SJCRH30 (cell line): ENCODE measurements around the gene ZNF662. TPM values are rescaled to one million over a fixed set of nuclear protein-coding genes. Genes with fewer than 3 reads are reported as not detected.

Experiments
- DNase-seq, 2 experiments: peaks; one replicate each; pipeline ENCODE4 v3.0.0-alpha.2; 2015 to 2020
- H3K27ac ChIP-seq: fragments of 250-450 bp; sonication (Bioruptor Pico); 2 replicates; pipeline ENCODE4 v1.5.1; 2020; ENCODE audit warnings: mild to moderate bottlenecking, moderate library complexity
- H3K27me3 ChIP-seq: fragments of 250-450 bp; sonication (Bioruptor Pico); 2 replicates; pipeline ENCODE4 v1.5.1; 2020; ENCODE audit warnings: mild to moderate bottlenecking, moderate library complexity
- H3K36me3 ChIP-seq: fragments of 250-450 bp; sonication (Bioruptor Pico); 2 replicates; pipeline ENCODE4 v1.5.1; 2020; ENCODE audit warnings: mild to moderate bottlenecking, moderate library complexity
- H3K4me1 ChIP-seq: fragments of 250-450 bp; sonication (Bioruptor Pico); 2 replicates; pipeline ENCODE4 v1.5.1; 2020; ENCODE audit warnings: mild to moderate bottlenecking, moderate library complexity
- H3K4me3 ChIP-seq: fragments of 250-450 bp; sonication (Bioruptor Pico); 2 replicates; pipeline ENCODE4 v1.5.1; 2020; ENCODE audit warnings: mild to moderate bottlenecking, moderate library complexity
- H3K9me3 ChIP-seq: fragments of 250-450 bp; sonication (Bioruptor Pico); replicated peaks from 2 replicates; pipeline ENCODE4 v1.5.1; 2020; ENCODE audit warnings: mild to moderate bottlenecking, moderate library complexity
- total RNA-seq: library from RNA; depleted of rRNA; stranded (reverse); fragments of >200 nt; shearing (Covaris generic); gene quantifications from 2 replicates; pipeline ENCODE4 v1.2.3, GENCODE V29; 2014; rRNA removed

Gene ZNF662
- not detected in 2 replicates for total RNA-seq

DNA sequence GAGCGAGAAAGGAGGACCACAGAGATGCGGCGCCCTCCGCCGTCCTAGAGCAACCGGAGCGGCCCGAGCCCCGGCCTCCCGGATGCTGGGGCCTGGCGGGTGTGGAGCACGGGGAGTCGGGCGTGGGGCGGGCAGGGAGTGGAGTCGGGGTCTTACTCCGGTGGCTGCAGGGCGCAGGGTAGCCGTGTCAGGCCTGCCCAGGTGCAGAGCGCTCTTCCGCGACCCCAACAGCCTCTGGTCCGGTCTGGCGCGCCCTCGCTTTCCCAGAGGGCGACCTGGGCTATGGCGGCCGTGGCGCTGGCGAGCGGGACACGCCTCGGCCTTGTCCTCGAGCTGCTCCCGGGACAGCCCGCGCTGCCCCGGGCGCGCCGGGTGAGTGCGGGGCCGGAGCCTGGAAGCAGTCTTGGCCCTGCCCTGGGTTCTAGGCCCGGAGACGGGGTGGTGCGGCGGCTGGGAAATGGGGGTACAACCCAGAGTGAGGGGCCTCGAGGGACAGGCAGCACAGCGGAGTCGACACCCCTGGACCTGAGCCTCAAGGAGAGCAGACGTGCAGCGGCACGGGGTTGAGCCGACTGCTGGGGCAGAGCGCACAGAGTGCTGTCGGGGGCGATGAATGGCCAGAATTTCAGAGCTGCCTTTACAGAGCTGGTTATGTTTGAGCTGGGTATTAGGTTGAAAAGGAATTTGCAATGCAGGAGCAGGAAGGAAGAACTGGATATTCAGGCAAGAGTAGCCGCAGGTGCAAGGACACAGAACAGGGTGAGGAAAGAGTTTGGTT, at the start of gene ZNF662:
Gene ZNF662 (plus strand): TSS at position 73 of the 778 bp plus-strand sequence. CDS start 1,973 bp downstream, outside the sequence.
- no peaks in the 10 kb centered on the region for H3K4me1 ChIP-seq

GRCh38 chr3:42856544-42856943, 49.4 kb upstream of the ZNF662 start:
- Histone ChIP-seq H3K27ac (no peak overlapping the region), H3K36me3 (no peaks in the 10 kb centered on the region), H3K4me1 (no peaks in the 10 kb centered on the region), H3K27me3 (no peaks in the 10 kb centered on the region), H3K9me3 (no peaks in the 10 kb centered on the region), H3K4me3 (no peak overlapping the region)
- DNase-seq: no peak

More for the DNA sequence above, at the start of gene ZNF662:
- H3K36me3 ChIP-seq: no peaks in the 10 kb centered on the region
- H3K27me3 ChIP-seq: no peaks in the 10 kb centered on the region
- no peak for DNase-seq
- no peak within 1 kb of the TSS for H3K27ac ChIP-seq
- H3K4me3 ChIP-seq: no peak within 1 kb of the TSS
- no peaks in the 10 kb centered on the region for H3K9me3 ChIP-seq

DNA sequence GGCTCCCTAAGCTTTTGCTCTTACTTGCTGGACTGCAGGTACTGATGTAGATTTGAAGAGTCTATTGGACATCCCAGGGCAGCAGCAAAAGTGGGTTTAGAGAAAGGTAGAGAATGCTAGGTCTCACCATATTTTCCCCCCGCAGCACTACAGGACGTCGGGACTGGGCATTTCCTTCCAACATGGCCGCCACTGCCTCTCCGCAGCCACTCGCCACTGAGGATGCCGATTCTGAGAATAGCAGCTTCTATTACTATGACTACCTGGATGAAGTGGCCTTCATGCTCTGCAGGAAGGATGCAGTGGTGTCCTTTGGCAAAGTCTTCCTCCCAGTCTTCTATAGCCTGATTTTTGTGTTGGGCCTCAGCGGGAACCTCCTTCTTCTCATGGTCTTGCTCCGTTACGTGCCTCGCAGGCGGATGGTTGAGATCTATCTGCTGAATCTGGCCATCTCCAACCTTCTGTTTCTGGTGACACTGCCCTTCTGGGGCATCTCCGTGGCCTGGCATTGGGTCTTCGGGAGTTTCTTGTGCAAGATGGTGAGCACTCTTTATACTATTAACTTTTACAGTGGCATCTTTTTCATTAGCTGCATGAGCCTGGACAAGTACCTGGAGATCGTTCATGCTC, 41.5 kb upstream of the ZNF662 start:
- Histone ChIP-seq H3K4me1 (no peaks in the 10 kb centered on the region), H3K27me3 (no peaks in the 10 kb centered on the region), H3K27ac (no peak overlapping the region), H3K4me3 (no peak overlapping the region), H3K36me3 (no peaks in the 10 kb centered on the region), H3K9me3 (no peaks in the 10 kb centered on the region)
- no peak for DNase-seq

DNA sequence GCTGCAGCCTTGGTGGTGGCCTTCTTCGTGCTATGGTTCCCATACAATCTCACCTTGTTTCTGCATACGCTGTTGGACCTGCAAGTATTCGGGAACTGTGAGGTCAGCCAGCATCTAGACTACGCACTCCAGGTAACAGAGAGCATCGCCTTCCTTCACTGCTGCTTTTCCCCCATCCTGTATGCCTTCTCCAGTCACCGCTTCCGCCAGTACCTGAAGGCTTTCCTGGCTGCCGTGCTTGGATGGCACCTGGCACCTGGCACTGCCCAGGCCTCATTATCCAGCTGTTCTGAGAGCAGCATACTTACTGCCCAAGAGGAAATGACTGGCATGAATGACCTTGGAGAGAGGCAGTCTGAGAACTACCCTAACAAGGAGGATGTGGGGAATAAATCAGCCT, 40.7 kb upstream of the ZNF662 start:
- DNase-seq: no peak

GRCh38 chr3:42867138-42867537, 38.8 kb upstream of the ZNF662 start:
- H3K36me3 ChIP-seq: no peaks in the 10 kb centered on the region
- no peak overlapping the region for H3K4me3 ChIP-seq
- H3K27me3 ChIP-seq: no peaks in the 10 kb centered on the region
- no peaks in the 10 kb centered on the region for H3K9me3 ChIP-seq
- no peak overlapping the region for H3K27ac ChIP-seq
- H3K4me1 ChIP-seq: no peaks in the 10 kb centered on the region
- DNase-seq: no peak

More for the DNA sequence above, 40.7 kb upstream of the ZNF662 start:
- Histone ChIP-seq H3K27me3 (no peaks in the 10 kb centered on the region), H3K4me1 (no peaks in the 10 kb centered on the region), H3K27ac (no peak overlapping the region), H3K4me3 (no peak overlapping the region), H3K9me3 (no peaks in the 10 kb centered on the region), H3K36me3 (no peaks in the 10 kb centered on the region)

- Histone ChIP-seq H3K27ac (no peak overlapping the region), H3K4me3 (no peak overlapping the region), H3K36me3 (no peaks in the 10 kb centered on the region), H3K27me3 (no peaks in the 10 kb centered on the region), H3K4me1 (no peaks in the 10 kb centered on the region), H3K9me3 (no peaks in the 10 kb centered on the region)
- no peak for DNase-seq
These were observed 37.1 kb upstream of the ZNF662 start for GRCh38 chr3:42868841-42869240.

DNA sequence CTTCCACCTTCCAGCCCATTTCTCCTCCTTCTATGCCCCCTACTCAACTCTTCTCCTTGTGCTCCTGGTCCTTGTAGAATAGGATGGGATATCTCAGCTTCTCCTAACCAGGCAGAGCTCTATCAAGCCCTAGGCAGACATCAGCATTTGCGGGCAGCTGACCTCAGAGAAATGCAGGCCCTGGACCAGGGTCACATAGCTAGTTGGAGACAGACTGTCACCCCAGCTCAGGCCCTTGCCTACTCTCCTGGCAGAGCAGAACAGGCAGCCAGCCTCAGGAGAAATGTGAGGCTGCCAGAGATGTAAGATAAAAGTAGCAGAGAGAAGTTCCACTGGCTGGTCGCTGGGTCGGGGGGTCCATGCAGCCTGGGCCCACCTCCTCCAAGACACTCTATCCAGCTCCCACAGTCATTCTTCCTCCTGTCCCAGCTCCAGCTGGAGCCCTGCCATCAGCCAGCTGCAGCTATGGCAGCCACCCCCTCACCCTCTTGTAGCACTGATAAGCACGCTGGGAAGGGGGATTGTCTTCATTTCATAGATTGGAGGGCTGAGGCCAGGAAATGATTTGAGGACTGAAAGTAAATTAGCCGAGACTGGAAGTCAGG, 34.2 kb upstream of the ZNF662 start:
- Histone ChIP-seq H3K27ac (no peak overlapping the region), H3K27me3 (no peaks in the 10 kb centered on the region), H3K9me3 (no peaks in the 10 kb centered on the region), H3K36me3 (no peaks in the 10 kb centered on the region), H3K4me3 (no peak overlapping the region), H3K4me1 (no peaks in the 10 kb centered on the region)
- DNase-seq: no peak

DNA sequence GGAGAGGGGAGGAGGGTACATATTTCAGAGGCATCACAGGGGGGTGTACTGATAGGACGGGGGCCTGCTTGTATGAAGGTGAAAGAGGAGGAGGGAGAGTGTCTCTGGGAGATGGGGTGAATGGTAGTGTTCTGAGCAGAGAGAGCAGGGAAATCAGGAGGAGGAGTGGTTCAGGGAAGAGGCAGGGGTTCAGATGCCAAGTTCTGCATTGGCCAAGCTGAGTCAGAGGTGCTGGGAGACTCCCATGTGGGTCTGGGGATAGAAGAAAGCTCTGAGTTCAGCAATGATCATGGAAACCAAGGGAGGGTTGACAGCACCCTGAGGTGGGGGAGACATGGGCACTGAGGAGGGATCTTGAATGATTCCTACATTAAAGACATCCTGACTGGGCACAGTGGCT, 33.2 kb upstream of the ZNF662 start:
- no peaks in the 10 kb centered on the region for H3K36me3 ChIP-seq
- H3K9me3 ChIP-seq: no peaks in the 10 kb centered on the region
- no peaks in the 10 kb centered on the region for H3K27me3 ChIP-seq
- H3K27ac ChIP-seq: no peak overlapping the region
- H3K4me1 ChIP-seq: no peaks in the 10 kb centered on the region
- no peak for DNase-seq
- H3K4me3 ChIP-seq: no peak overlapping the region

DNA sequence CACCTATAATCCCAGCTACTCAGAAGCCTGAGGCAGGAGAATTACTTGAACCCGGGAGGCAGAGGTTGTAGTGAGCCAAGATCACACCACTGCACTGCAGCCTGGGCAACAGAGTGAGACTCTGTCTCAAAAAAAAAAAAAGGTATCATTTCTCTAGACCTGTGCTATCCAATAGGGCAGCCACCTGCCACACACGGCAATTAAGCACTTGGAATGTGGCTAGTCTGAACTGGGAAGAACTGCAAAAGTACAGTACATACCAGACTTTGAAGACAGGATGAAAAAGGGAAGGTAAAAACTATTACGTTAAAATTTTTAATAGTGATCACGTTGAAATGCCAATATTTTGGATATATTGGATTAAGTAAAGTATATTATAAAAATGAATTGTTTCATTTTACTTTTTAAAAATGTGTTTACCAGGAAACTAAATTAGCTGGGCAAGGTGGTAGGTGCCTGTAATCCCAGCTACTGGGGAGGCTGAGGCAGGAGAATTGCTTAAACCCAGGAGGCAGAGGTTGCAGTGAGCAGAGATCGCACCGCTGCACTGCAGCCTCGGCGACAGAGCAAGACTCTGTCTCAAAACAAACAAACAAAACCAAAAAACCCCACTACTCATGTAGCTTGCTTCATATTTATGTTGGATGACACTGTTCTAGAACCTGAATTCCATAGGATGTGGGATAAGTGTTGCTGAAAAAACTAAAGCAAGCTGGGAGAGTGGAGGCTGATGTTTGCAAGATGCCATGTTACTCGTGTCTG, 32.5 kb upstream of the ZNF662 start:
- no peaks in the 10 kb centered on the region for H3K4me1 ChIP-seq
- H3K27me3 ChIP-seq: no peaks in the 10 kb centered on the region
- no peak overlapping the region for H3K27ac ChIP-seq
- DNase-seq: no peak
- no peaks in the 10 kb centered on the region for H3K9me3 ChIP-seq
- no peaks in the 10 kb centered on the region for H3K36me3 ChIP-seq
- no peak overlapping the region for H3K4me3 ChIP-seq

GRCh38 chr3:42874749-42875148, 31.2 kb upstream of the ZNF662 start:
- no peak overlapping the region for H3K27ac ChIP-seq
- no peaks in the 10 kb centered on the region for H3K4me1 ChIP-seq
- H3K4me3 ChIP-seq: no peak overlapping the region
- H3K9me3 ChIP-seq: no peaks in the 10 kb centered on the region
- no peaks in the 10 kb centered on the region for H3K27me3 ChIP-seq
- no peaks in the 10 kb centered on the region for H3K36me3 ChIP-seq
- no peak for DNase-seq

DNA sequence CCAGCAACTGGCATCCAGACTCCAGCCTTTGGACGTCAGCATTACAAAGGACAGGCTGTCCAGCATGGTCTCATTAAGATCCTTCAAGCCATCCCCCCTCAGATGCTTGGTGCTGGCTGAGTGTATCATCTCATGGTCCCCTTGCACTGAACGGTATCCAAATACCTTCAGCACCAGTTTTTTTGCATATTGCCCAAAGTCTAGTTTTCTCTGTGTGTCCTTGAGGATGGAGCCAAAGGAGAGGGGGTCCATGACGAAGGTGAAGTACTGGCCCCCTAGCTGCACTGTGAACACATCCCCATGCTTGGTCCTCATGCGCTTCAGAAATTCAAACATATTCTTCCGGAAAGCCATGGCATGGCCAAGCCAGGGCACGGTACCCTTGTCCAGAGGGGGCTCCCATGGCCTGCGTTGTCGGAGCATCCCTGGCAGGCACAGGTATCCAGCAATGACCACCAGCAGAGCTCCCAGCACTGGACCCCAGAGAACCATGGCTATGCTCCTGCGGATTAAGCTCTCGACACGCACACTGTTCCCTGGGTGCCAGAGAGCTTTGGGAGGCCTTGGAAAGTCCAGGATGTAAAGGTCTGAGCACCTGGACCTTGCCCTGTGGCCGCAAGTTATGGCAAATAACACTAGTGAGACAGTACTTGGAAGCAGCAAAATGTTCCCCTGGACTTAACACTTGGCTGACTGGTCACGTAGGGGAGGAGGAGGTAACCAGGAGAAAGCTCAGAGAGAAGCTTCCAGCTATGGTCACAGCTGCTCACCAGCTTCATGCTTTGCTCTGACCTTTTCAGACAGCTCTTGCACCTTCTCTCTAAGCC, 30.4 kb upstream of the ZNF662 start, which contains the start of gene CYP8B1:
Gene CYP8B1 (minus strand): TSS at position 555 of the 827 bp plus-strand sequence. CDS start 63 bp downstream, at position 492.
- DNase-seq: no peak
- H3K9me3 ChIP-seq: no peaks in the 10 kb centered on the region
- H3K27me3 ChIP-seq: no peaks in the 10 kb centered on the region
- no peaks in the 10 kb centered on the region for H3K4me1 ChIP-seq
- no peaks in the 10 kb centered on the region for H3K36me3 ChIP-seq
- no peak within 1 kb of the TSS for H3K27ac ChIP-seq
- no peak within 1 kb of the TSS for H3K4me3 ChIP-seq

DNA sequence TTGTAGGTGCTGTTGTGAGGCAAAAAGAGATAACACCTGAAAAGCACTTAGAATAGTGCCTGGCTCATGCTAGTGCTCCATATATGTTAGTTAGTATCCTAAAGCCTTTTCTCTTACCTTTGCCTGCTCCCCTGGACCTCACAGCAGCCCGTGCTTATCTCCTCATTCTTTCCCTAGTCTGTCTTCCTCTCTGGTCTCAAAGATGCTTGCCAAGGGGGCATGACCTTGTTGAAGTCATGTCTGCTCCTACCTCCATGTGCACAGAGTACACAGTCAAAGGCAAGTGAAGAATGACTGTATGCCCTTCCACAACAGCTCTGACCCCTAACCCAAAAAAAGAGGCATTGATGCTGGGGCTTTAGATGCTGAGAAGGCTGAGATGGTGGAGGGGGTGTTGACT, 29.5 kb upstream of the ZNF662 start:
- H3K4me1 ChIP-seq: no peaks in the 10 kb centered on the region
- DNase-seq: no peak
- H3K4me3 ChIP-seq: no peak overlapping the region
- H3K9me3 ChIP-seq: no peaks in the 10 kb centered on the region
- no peaks in the 10 kb centered on the region for H3K36me3 ChIP-seq
- no peak overlapping the region for H3K27ac ChIP-seq
- no peaks in the 10 kb centered on the region for H3K27me3 ChIP-seq

GRCh38 chr3:42876940-42877720, 28.8 kb upstream of the ZNF662 start:
- Histone ChIP-seq H3K4me1 (no peaks in the 10 kb centered on the region), H3K4me3 (no peak overlapping the region), H3K27me3 (no peaks in the 10 kb centered on the region), H3K27ac (no peak overlapping the region), H3K9me3 (no peaks in the 10 kb centered on the region), H3K36me3 (no peaks in the 10 kb centered on the region)
- DNase-seq: no peak
